Cardiac atrium fibroblast (primary cell): ENCODE measurements around the gene WDR55. TPM values are rescaled to one million over a fixed set of nuclear protein-coding genes. Genes with fewer than 3 reads are reported as not detected.

Source experiments
- total RNA-seq: library from RNA; depleted of rRNA; stranded (reverse); fragments of >200 nt; gene quantifications from 2 replicates; pipeline ENCODE4 v1.2.3, GENCODE V29; 2015

The WDR55 gene
- 14.6 and 21.1 TPM in 2 replicates for total RNA-seq

DNA sequence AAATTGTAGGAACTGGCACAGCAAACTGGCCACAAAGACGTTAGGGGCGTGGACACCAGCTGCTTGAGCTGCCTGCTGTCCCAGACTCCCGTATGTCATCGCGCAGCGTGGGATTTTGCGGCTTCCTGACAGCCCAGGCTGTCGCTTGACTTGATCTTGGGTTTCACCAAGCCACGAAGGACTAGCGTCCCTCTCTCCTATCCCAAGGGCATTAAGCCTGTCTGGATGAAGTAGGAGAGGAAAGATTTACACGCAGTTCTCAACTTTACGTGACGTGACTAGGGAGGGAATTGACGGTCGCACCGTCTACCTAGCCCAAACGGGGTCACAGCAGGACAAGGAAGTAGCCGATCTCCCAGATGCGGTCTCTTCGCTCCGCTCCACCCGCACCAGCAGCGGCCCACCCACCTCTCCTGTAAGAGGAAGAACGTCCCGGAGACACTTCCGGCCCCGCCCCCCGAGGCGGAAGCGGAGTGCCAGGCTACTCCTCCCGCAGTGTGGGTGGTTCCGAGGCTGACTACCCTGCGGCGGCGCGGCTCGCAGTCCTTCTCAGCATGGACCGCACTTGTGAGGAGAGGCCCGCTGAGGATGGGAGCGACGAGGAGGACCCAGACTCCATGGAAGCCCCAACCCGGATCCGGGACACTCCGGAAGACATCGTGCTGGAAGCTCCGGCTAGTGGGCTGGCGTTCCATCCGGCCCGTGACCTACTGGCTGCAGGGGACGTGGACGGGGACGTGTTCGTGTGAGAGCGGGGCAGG, at the start of gene WDR55:
WDR55 (plus strand) TSS at position 546 of the 761 bp plus-strand sequence; CDS start at position 555, 9 bp downstream.

DNA sequence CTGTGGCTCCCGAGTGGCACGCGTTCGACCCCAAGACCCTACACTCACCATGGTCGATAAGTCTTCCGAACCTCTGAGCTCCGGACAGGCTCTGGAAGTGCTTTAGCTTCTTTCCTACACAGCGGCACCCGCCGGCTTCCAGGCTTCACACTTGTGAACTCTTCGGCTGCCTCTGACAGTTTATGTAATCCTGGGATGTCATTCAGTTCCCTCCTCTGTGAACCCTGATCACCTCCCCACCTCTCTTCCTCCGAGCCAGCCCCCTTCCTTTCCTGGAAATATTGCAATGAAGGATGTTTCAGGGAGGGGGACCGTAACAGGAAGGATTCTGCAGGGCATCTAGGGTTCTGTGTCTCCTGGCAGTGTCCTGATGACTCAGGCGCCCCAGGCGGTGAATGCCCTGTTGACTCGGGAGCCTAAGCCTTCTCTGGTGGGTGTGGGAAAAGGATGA, 31.7 kb upstream of the WDR55 start, which contains the start of gene CD14:
CD14 (minus strand) TSS at position 155 of the 451 bp plus-strand sequence; CDS start at position 51, 104 bp downstream.

GRCh38 chr5:140639148-140639981, 25.3 kb upstream of the WDR55 start, which contains the start of gene TMCO6:
Gene TMCO6, plus strand, starts transcription at chr5:140639451. Its CDS starts 77 bp downstream, at chr5:140639528.

DNA sequence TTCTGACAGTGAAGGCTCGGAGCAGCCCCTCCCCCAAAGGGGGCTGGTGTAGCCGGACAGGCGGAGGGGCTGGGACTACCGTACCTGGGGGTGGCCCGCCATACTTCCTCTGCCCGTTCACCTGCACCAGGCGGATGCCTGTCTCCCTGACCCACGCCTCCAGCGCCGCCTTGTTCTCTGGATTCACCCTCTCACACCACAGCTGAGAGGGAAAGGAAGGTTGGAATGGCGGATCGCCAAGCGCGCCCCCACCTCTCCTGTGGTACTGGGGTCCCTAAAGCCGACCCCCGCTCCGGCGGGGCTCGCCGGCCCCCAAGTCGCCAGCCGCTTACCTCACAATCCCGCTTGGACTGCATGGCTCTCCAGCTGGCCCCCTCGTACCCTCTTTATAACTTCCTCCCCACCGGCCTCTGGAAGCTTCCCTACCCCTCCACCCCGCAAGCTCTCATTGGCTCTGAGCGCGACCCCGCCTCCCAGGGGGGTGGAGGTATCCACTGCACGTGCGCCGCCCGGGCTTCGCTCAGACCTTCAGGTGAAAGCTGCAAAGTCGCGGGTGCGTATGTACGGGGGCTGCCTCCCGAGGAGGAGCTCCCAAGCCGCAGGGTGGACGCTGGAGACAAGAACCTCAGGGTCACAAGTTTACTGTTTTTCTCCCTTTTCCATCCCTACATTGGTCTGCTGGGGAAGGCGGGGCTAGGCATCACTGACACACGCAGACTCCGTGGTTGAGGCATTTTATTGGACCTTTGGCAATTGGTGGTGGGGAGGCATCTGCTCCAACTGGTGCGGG, 8.7 kb downstream of the WDR55 start, which contains the start of gene DND1:
DND1 (minus strand) TSS at position 390 of the 790 bp plus-strand sequence; CDS start at position 356, 34 bp downstream.

DNA sequence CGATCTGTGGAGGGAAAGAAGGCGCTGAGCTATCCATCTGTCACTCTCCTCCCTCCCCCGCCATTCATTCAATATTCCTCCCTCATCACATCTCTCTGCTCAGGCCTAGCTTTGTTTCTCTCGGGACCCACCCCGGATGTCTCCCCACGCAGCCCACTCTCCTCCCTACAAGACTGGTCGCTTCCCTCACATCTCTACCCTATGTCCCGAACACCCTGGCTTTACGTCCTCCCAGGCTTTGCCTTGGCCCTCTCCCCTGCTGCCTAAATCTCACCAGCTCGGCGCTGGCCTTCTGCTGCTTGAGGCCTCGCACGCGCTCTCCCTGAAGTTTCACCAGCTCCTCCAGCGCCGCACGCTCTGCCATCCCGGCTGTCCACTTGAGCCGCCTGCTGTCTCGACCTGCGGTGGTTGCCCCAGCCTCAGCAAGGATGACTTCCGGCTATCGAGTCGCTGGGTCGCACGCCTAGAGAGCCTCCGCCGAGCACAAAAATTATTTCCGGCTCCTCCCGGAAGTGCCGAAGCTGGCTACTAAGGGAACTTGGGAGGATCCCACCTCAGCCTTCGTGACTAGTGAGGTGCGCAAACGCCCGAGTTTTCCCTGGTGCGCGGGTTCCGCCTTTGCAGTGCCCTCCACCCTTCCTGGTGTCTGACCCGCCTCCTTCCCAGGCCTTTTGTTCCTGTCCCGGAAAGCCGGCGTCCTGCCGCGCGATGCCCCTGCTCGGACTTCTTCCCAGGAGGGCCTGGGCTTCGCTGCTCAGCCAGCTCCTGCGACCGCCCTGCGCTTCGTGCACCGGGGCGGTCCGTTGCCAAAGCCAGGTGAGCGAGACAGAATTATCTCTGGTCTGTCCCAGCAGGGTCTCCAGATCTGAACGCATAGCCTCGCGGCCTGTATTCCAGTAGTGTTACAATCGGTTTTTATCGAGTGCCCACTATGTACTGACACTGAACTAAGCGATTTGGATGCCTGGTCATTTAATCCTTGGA, 26.5 kb downstream of the WDR55 start, which contains the start of the genes HARS1 and HARS2:
HARS1 (minus strand) TSS at position 430 of the 984 bp plus-strand sequence; CDS start at position 364, 66 bp downstream.
HARS2 (plus strand) TSS at position 515 of the 984 bp plus-strand sequence; CDS start at position 709, 194 bp downstream.

GRCh38 chr5:140700177-140701144, 35.8 kb downstream of the WDR55 start, which contains the start of gene ZMAT2:
Gene ZMAT2, plus strand, starts transcription at chr5:140700447. Its CDS starts 14 bp downstream, at chr5:140700461.

Other genes with a start within 250 kb of the WDR55 start
- 2.1 and 5.2 TPM in 2 replicates for gene EIF4EBP3, start 117.2 kb upstream of the WDR55 start, total RNA-seq
- gene SRA1, start 107.4 kb upstream of the WDR55 start, total RNA-seq, result 40.5 and 51.4 TPM in 2 replicates
- gene APBB3, start 100.3 kb upstream of the WDR55 start, total RNA-seq, result 7.3 and 9.6 TPM in 2 replicates
- gene SLC35A4, start 100.1 kb upstream of the WDR55 start, total RNA-seq, result 27.2 and 36.3 TPM in 2 replicates
- gene CD14, start 31.7 kb upstream of the WDR55 start, total RNA-seq, result 1.1 and 14.7 TPM in 2 replicates
- 5.6 and 15.7 TPM in 2 replicates for gene TMCO6, start 25.5 kb upstream of the WDR55 start, total RNA-seq
- 60.4 and 70.4 TPM in 2 replicates for gene NDUFA2, start 17.3 kb upstream of the WDR55 start, total RNA-seq
- 60.8 and 62.6 TPM in 2 replicates for gene IK, start 17.1 kb upstream of the WDR55 start, total RNA-seq
- not detected in 2 replicates for gene DND1, start 8.7 kb downstream of the WDR55 start, total RNA-seq
- gene HARS1, start 26.5 kb downstream of the WDR55 start, total RNA-seq, result 57.8 and 66.9 TPM in 2 replicates
- 17.3 and 25.1 TPM in 2 replicates for gene HARS2, start 26.6 kb downstream of the WDR55 start, total RNA-seq
- gene ZMAT2, start 35.5 kb downstream of the WDR55 start, total RNA-seq, result 21.2 and 23.8 TPM in 2 replicates
- not detected in 2 replicates for gene PCDHA1, start 121.2 kb downstream of the WDR55 start, total RNA-seq
- gene PCDHA2, start 129.9 kb downstream of the WDR55 start, total RNA-seq, result not detected in 2 replicates
- gene PCDHA3, start 136.2 kb downstream of the WDR55 start, total RNA-seq, result not detected in 2 replicates
- 0.16 TPM in 1 of 2 replicates, not detected in the other for gene PCDHA4, start 142.2 kb downstream of the WDR55 start, total RNA-seq
- gene PCDHA5, start 156.7 kb downstream of the WDR55 start, total RNA-seq, result not detected in 2 replicates
- gene PCDHA6, start 163.1 kb downstream of the WDR55 start, total RNA-seq, result not detected in 2 replicates
- gene PCDHA7, start 169.4 kb downstream of the WDR55 start, total RNA-seq, result 0.16 and 0.72 TPM in 2 replicates
- not detected in 2 replicates for gene PCDHA8, start 176.3 kb downstream of the WDR55 start, total RNA-seq
- gene PCDHA9, start 183.5 kb downstream of the WDR55 start, total RNA-seq, result under 0.01 TPM in 1 of 2 replicates, not detected in the other
- not detected in 2 replicates for gene PCDHA10, start 191.0 kb downstream of the WDR55 start, total RNA-seq
- not detected in 2 replicates for gene PCDHA11, start 204.1 kb downstream of the WDR55 start, total RNA-seq
- under 0.01 and 0.16 TPM in 2 replicates for gene PCDHA12, start 210.4 kb downstream of the WDR55 start, total RNA-seq
- gene PCDHA13, start 217.2 kb downstream of the WDR55 start, total RNA-seq, result not detected in 2 replicates